ENCODE results near the gene OR5D18.
"Not testable (repeated sequence)": the region's sequence is repeated elsewhere in the genome, so short reads cannot be mapped to it uniquely, and the experiment has no call there.

The OR5D18 gene

GRCh38 chr11:55819330-55819729, at the start of gene OR5D18:
Gene OR5D18, plus strand, starts transcription at chr11:55819630. Its CDS starts 0 bp downstream, at chr11:55819630.
- DNase-seq, result no peak

GRCh38 chr11:55773138-55773537, 46.3 kb upstream of the OR5D18 start, which contains the start of gene OR5D13:
Gene OR5D13, plus strand, starts transcription at chr11:55773438. Its CDS starts 0 bp downstream, at chr11:55773438.
- no peak for DNase-seq

- DNase-seq, result no peak
Measured at GRCh38 chr11:55791606-55792005, 27.8 kb upstream of the OR5D18 start.

- no peak for DNase-seq
Measured at GRCh38 chr11:55793321-55793720, 26.1 kb upstream of the OR5D18 start.

- no peak for DNase-seq
Measured at GRCh38 chr11:55795256-55795655, 24.2 kb upstream of the OR5D18 start, which contains the start of gene OR5D14. Gene OR5D14, plus strand, starts transcription at chr11:55795556. Its CDS starts 0 bp downstream, at chr11:55795556.

- no peak for DNase-seq
Measured at GRCh38 chr11:55806248-55806647, 13.2 kb upstream of the OR5D18 start.

GRCh38 chr11:55811067-55811466, 8.4 kb upstream of the OR5D18 start, which contains the start of gene OR5L1:
Gene OR5L1, plus strand, starts transcription at chr11:55811367. Its CDS starts 100 bp downstream, at chr11:55811467.
- DNase-seq, result no peak

GRCh38 chr11:55826919-55827318, 7.5 kb downstream of the OR5D18 start, which contains the start of gene OR5L2:
Gene OR5L2, plus strand, starts transcription at chr11:55827219. Its CDS starts 0 bp downstream, at chr11:55827219.
- DNase-seq, result no peak

- no peak for DNase-seq
Measured at GRCh38 chr11:55838452-55838851, 19.0 kb downstream of the OR5D18 start, which contains the start of gene OR5D16. Gene OR5D16, plus strand, starts transcription at chr11:55838752. Its CDS starts 0 bp downstream, at chr11:55838752.

GRCh38 chr11:55847453-55847852, 28.0 kb downstream of the OR5D18 start:
- DNase-seq, result no peak

GRCh38 chr11:55849037-55849436, 29.6 kb downstream of the OR5D18 start:
- DNase-seq, result no peak

- no peak for DNase-seq
Measured at GRCh38 chr11:55852141-55852540, 32.7 kb downstream of the OR5D18 start.

- DNase-seq, result no peak
Measured at GRCh38 chr11:55854704-55855103, 35.3 kb downstream of the OR5D18 start.

- not testable (repeated sequence) for DNase-seq
Measured at GRCh38 chr11:55867354-55867753, 47.9 kb downstream of the OR5D18 start.
